ENCODE data around the gene TRAF1.

DNA sequence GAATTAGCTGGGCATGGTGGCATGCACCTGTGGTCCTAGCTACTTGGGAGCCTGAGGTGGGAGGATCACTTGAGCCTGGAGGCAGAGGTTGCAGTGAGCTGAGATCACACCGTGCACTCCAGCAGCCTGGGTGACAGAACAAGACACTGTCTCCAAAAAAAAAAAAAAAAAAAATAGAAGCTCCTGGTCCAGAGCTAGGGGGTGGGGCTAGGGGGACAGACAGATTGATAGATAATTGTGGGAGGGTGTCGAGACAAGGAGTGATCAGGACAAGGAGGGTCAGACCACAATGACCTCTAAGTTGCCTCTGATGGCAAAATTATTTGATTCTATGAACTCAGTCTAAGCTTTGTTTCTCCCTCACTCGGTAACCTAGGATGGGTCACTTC is 43.0 kb downstream of the TRAF1 start:
- TF ChIP-seq, protein P1, sequence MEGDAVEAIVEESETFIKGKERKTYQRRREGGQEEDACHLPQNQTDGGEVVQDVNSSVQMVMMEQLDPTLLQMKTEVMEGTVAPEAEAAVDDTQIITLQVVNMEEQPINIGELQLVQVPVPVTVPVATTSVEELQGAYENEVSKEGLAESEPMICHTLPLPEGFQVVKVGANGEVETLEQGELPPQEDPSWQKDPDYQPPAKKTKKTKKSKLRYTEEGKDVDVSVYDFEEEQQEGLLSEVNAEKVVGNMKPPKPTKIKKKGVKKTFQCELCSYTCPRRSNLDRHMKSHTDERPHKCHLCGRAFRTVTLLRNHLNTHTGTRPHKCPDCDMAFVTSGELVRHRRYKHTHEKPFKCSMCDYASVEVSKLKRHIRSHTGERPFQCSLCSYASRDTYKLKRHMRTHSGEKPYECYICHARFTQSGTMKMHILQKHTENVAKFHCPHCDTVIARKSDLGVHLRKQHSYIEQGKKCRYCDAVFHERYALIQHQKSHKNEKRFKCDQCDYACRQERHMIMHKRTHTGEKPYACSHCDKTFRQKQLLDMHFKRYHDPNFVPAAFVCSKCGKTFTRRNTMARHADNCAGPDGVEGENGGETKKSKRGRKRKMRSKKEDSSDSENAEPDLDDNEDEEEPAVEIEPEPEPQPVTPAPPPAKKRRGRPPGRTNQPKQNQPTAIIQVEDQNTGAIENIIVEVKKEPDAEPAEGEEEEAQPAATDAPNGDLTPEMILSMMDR (IDR thresholded peaks at IDR 0.05) = no peak
- TF ChIP-seq EP300 (IDR thresholded peaks at IDR 0.05) = no peak
